Middle frontal gyrus (tissue), 1 donor: ENCODE data around the gene RDH14.
A peak's percentile ranks its signal among the peaks of the same experiment; 100 is the strongest.

ENCODE experiments used
- DNase-seq: peaks from one replicate; pipeline ENCODE4 v3.0.0-alpha.2; 2015; ENCODE audit warnings: low spot score; ENCODE audit errors: extremely low spot score

Gene RDH14, protein sequence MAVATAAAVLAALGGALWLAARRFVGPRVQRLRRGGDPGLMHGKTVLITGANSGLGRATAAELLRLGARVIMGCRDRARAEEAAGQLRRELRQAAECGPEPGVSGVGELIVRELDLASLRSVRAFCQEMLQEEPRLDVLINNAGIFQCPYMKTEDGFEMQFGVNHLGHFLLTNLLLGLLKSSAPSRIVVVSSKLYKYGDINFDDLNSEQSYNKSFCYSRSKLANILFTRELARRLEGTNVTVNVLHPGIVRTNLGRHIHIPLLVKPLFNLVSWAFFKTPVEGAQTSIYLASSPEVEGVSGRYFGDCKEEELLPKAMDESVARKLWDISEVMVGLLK

DNA sequence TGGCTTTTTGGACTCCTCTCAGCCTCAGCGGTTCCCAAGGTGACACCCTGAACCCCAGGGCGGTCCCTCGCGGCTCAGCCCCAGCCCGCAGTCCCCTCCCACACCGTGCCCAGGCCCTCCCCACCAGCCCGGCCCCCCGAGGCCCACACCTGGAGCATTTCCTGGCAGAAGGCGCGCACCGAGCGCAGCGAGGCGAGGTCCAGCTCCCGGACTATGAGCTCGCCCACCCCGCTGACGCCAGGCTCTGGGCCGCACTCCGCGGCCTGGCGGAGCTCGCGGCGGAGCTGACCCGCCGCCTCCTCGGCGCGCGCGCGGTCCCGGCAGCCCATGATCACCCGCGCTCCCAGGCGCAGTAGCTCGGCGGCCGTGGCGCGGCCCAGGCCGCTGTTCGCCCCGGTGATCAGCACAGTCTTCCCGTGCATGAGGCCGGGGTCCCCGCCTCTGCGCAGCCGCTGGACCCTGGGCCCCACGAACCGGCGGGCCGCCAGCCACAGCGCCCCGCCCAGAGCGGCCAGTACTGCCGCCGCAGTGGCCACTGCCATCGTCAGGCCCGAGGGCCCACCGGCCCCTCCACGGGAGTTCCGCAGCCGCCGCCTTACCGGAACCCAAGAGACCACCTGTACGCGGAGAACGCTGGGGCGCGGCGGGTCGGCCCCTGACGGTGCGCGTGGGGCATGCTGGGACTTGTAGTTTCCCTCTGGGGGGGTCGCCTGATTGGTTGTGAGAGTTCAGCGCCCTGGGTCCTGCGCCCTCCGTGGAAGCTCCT lies at the start of gene RDH14:
Gene RDH14, minus strand, starts transcription at position 623 of the 766 bp plus-strand sequence. Its CDS starts 81 bp downstream, at position 542.
- DNase-seq: peak; percentile 88

DNA sequence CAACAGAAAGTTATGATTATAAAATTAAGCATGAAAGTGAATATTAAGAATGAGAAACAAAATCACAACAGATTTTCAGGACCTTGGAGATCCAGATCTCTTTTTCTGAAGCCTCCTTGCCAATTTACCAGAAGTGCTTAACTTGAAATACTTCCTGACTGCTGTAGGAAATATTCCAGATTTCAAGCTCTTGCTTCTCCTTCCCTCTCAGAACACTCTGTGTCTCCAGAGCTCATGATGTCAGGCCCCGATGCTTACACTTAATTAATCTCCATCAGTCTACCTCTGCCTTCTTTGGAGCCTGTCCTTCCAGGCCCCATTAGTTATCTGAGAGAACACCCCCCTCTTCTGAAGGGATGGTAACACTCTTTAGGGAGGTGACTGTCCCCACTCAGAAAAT lies 49.6 kb upstream of the RDH14 start:
- no peak for DNase-seq

DNA sequence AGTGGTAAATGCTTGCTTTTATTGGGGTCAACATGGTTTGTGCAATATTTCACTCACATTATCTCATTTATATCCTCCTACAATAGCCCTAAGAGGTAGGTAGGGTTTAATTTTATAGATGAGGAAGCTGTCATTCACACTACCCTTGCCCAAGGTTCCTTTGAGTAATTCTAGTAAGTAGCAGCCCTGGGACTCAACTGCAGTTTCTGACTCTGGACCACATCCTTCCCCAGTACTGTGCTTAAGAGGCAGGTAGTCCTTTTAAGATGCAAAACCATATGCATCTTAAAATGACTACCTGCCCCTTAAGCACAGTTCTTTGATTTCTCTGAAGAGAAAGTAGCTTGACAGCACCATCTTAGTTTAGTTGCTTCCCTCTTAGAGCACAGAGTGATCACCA lies 44.7 kb upstream of the RDH14 start:
- DNase-seq: no peak

DNA sequence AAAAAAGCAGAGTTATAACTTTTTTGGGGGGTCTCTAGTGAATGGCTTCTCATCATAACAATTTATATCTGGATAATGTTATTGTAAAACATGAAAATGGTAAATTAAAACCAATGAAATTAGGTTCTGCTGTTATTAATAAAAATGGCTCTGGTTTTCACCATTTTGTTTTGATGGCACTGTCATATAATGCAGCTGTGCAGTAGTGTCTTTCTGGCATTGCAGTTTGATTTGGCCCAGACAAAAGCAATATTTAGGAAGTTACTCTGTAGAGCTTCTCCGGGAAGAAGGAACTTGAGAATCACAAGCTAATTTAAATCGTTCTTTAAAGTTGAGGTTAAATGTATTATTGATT lies 44.1 kb upstream of the RDH14 start:
- DNase-seq: no peak

DNA sequence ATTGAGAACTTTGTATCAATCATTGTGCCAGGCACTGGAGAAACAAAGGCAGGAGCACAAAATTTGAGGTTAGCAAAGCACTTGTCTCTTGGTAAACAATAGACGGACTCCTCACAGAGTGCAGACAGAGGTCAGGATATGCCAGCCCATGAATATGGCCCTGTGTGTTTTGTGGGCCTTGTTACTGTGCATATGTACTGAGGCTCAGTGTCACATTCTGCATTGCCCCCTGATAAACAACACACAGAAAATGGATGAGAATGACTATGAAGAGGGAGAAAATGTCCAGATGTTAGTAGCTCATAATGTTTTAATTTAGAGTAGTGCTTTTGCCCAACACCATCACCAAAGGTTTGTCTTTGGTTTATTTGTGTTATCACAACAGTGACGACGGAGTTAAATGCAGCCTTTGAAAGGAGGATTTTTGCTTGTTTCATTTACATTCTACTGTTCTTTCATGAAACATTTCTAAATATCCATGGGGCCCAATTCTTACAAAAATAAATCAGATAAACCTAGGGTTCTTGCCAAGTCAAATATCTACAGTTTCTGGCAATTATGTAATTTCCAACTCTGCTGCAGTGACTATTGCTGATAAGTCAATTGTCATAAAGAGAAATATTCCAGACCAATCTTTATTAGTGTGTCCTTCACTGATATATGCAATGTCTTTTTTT lies 43.5 kb upstream of the RDH14 start:
- DNase-seq: no peak

DNA sequence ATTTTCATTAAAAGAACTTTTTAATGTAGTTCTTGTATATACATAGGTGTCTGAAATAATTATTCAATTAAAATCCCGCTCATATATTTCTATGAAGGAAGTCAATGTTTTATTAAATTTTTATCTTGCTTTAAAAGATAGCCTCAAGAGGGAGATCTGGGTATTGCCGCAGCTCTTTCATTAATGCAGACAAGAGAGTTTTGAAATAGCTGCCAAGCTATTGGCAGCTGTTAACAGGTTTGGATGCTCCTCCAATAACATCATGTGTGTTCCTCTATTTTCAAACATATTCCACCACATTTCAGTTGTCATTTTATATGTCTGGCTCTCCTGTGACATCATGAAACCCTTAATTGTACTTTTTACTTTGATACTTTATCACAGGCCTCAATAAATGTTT lies 41.8 kb upstream of the RDH14 start:
- no peak for DNase-seq

DNA sequence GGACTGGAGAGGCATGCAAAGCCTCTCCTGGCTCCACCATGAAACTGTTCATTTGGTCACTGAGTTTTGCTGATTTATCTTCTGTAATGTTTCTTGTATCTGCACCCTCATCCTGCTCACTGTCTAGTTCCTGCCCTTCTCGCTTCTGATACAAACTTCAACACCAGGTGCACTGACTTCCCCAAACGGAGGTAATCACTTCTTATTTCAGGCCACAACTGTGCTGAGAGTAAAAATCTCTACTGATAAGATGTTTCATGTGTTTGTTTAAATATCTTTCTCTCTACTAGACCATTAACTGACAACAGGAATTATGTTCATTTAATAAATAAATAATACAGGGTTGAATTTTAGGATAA lies 39.8 kb upstream of the RDH14 start:
- DNase-seq: no peak

DNA sequence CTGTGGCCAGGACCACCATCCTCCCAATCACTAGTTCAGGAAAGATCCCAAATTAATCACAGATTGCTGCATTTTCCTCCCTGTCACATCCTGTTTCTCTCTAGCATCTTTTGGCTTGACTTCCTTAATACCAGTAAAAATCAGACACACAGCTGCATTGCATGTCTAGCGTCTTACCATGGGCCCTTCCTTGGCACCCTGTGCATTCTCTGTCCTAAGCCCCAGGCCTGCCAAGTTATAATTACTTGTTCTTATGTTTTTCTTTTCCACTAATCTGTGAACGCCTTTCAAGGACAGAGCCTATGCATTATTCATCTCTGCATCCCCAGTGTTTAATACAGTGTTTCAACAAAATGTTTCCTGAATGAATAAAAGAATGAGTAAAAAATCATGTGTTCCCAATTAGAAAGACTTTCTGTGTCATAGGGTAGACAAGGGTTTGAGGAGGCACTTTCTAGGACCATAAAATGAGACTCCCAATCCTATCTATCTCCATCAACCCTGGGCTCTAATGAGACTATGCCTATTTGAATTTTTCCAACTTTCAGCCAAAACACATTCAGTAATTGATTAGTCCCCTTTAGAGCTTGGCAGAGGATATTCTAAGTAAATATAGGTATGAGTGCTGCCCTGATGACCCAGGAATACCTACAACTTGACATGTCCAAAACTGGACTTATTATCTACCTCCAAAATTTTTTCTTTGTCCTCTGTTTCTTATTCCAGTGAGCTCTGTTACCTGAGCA lies 39.2 kb upstream of the RDH14 start:
- DNase-seq: no peak

DNA sequence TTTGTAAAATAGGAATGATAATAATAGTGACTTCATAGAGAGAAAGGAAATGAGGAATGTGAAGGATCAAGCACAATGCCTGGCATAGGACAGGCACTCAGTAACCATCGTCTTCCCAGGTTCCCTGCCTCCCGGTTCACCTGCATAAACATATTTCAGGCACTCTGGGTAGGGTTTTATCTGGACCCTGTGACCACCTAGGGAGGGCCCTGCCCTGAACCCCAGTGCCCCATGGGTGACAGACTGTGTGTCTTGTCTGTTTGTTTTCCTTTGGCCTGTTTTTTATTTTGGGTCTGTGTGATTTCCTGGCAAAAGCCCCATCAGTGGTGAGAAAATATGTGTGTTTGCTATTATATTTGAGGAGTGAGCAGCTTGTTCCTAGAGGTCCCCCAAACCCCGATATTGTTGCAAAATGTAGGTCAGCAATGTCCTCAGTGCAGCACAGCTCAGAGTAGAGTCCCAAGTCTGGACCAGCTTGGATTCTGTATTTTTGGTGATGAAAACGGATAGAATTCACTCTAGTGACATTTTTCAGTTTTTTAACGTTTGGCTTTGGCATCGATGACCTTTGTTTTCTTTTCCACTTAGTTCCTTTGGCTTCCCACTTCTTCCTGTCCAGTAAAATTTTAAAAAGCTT lies 38.5 kb upstream of the RDH14 start:
- DNase-seq: no peak

DNA sequence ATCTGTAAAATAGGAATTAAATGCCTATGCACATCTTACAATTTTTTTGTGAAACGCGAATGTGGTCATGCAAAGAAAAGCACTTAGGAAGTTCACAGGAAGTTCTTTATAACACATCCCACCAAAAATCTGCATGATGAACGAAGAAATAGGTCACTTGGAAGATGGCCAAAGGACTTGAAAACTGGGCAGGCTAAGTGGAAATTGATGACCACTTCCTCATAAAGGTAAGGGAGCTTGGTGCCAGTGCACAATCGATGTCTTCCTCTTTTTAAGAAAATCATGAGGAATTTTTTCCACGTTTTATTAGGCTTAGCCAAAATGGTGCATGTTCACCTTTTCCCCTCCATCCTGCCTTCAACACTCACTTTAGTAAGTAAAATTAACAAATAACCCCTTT lies 37.2 kb upstream of the RDH14 start:
- DNase-seq: no peak

DNA sequence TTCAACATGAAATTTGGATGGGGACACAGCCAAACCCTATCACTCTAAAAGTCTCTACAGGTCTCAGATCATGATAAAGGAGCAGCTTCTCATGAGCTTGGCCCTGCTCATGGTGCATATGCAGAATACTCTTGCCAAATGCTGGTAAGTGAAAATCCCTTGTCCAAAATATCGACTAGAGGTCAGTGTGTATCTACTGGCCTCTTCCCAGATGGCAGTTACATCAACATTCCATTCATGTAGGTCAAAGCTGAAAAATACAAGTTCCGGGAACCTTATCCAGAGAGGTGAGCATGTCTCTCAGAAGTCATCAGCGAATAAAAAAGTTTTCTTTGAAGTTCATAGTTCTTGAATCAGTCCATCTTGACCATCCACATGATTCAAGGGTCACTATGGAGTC lies 36.5 kb upstream of the RDH14 start:
- no peak for DNase-seq

DNA sequence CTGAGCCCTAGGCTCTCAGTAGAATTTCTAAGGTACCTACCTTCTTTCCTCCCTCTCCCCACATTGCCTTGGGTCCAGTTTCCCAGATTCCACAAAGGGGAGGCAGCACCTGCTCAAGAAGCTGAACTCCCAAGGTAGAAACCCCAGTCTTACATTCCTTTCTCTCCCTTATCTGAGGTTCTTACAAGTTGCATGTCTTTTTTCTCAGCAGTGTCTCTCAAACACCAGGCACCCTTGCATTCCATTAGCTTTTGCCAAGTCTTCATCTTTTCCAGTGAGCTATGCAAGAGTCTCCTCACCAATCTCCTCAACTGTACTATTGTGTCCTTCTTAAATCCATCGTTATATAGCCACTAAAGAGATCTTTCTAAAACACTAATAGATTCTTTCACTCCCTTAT lies 33.0 kb upstream of the RDH14 start:
- DNase-seq: no peak

DNA sequence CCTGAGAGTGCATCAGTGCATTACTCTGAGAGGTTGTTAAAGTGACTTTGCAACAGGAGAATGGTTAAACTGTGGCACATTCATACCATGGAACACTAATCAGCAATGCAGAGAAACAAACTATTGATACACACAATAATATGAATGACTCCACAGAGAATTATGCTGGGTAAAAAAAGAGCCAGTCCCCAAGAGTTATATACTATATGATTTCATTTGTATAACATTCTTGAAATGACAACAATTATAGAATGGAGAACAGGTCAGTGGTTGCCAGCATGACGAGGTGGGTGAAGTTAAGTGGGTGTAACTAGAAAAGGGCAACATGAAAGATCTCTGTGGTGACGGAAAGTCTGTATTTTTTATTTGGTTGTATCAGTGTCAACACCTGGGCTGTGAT lies 31.9 kb upstream of the RDH14 start:
- DNase-seq: no peak

DNA sequence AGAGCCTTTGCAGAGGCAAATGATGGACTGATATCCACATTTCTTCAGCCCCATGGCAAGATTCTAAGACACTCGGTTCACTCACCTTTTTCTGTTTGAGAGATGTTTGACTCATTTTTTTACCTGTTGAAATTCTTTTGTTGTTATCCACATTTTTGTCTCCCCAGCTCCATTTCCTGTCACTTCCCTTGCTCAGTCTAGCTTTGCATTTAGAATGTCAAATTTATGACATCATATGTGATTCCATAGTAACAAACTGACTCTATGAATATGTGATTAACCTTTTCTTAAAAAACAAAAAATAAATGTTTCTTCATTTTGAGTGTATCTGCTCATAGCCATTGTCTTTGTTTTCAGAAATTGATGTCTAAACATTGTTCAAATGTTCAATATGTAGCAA lies 28.9 kb upstream of the RDH14 start, which contains the start of gene NT5C1B:
Gene NT5C1B, minus strand, starts transcription at position 216 of the 400 bp plus-strand sequence. Its CDS starts 101 bp downstream, at position 115.
- no peak for DNase-seq

DNA sequence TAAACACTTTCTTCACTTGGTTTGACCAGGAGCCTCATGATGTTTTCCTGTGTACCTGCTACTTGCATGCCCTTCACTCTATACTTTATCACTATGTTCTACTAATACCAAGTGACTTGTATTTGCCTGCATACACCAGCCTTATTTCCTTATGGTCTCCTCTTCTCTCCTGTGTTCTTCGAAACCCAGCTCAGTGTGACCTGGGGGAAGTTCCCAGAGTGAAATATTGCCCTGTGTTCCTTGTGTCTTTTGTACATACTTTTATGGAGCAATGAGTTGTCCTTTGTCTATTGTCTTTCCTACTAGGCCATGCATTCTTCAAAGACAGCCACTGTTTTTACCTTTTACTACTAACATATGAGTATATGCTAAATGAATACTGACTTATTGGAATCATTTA lies 28.3 kb upstream of the RDH14 start:
- no peak for DNase-seq

DNA sequence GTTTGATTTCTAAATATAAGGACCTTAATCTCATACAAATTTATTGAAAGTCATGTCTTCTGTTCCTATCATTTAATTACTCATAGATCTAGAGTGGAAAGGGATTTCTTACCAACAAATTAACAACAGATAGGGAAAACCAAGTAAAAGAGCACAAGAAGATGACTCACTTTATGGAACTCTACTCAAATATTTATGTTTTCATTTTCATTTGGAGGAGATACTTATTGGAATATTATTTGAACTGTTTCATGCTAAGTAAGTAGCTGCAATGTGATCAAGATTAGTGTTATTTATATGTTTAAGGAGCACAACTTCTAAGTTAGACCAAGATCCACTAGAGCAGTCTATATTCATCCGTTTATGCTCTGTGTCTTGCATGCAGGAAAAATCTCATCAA lies 27.6 kb upstream of the RDH14 start:
- no peak for DNase-seq

DNA sequence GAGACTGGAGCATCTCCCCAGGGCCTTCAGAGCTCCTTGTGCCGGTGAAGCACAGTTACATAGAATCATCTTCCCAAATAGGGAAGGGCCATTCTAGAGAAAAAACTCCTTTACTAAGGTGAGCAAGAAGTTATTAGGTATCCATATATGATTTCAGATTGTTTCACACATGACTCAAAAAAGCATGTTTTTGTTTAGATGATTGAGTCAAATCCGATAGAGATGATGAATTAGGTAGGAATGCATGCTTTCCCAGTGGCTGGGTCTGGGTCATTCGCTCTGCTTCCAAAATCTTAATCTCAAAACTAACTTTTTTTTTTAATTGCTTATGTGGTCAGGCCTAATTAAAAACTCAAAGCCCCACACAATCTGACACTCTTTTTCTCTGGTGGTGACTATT lies 25.1 kb upstream of the RDH14 start:
- no peak for DNase-seq

DNA sequence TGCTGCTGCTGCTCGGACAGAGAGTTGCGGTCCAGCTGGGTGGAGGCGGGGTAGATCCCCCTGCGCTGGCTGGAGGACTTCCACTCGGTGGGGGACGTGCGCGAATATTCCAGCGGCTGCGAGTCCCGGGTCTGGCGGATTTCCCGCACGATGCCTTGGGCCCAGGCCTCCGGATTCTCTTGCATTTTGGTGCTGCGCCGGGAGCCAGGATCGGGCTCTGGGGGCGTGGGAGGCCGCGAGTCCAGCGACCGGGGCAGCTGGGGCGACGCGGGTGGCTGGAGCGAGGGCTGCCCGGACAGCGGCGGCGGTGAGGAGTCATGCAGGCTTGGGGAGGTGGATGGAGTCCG lies 24.1 kb upstream of the RDH14 start:
- DNase-seq: no peak

DNA sequence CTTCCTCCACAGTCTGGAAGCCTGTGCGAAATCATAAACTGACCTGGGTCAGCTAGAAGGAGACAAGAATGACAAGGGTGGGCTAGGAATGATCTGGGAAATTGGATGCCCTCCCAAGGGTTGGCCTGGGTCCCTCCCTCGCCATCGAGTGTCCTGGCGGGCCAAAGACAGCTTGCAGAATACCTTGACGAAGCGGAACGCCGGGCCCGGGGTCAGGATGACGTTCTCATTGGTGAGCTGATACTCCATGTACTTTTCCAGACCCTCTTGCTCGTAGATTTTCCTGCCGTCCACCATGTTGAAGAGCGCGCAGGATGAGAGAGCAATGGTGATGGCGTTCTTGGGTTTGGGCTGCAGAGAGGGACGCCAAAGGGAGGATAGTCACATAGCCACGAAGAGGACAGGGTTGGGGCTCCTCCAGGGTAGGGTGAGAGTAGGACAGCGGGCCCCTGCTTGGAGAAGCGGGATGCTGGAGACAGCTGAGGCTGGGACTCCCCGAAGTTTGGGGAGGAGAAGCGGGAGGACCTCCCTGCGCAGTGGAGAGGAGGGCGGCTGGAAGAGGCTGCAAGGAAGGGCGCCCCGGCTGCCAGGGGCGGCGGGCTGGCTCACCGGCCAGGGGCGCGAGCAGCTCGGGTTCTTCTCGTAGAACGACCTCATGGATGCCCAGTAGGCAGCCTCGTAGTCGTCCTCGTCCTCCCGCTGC lies 23.6 kb upstream of the RDH14 start:
- DNase-seq: no peak

DNA sequence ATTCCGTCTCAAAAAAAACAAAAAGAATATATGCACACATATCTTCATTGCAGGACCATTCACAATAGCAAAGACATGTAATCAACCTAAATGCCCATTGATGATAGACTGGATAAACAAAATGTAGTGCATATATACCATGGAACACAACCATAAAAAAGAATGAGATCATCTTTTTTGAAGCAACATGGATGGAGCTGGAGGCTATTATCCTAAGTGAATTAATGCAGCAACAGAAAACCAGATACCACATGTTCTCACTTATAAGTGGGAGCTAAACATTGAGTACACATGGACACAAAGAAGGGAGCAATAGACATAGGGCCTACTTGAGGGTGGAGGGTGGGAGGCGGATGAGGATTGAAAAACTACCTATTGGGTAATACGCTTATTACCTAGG lies 20.2 kb upstream of the RDH14 start:
- DNase-seq: no peak

DNA sequence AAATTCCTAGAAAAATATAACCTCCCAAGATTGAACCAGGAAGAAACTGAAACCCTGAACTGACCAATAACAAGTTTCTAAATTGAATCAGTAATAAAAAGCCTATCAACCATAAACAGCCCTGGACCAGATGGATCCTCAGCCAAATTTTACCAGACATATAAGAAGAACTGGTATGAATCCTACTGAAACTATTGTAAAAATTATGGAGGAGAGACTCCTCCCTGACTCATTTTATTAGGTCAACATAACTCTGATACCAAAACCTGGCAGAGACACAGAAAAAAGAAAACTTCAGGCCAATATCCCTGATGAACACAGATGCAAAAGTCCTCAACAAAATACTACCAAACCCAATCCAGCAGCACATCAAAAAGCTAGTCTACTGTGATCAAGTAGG lies 17.6 kb upstream of the RDH14 start:
- no peak for DNase-seq
